NCI-H748 (cell line): ENCODE data around the gene NKD2.
A peak's percentile ranks its signal among the peaks of the same experiment; 100 is the strongest.

Experiments
- DNase-seq: peaks from one replicate; lab custom pipeline; 2025; ENCODE audit not compliant: unreplicated experiment; lab: John Stamatoyannopoulos, UW

The NKD2 gene

DNA sequence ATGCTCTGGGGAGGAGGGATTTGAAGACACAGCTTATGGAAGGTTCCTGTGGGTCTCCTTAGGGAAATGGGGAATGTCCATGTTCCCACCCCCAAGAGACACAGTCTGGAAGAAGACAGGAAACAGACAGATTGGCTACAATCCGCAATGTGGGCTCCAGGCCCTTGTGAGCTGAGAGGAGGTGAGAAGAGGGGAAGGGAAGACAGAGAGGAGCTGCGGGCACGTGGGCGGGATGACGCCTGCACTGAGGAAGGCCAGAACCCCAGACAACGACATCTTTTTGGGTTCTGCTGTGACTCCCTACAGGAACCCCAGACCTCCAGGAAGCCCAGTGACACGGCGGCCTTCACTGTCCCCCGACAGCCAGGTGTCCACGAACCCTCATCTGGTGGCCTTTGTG, 29.9 kb upstream of the NKD2 start:
- no peak for DNase-seq

GRCh38 chr5:979100-979817, 29.3 kb upstream of the NKD2 start:
- no peak for DNase-seq

DNA sequence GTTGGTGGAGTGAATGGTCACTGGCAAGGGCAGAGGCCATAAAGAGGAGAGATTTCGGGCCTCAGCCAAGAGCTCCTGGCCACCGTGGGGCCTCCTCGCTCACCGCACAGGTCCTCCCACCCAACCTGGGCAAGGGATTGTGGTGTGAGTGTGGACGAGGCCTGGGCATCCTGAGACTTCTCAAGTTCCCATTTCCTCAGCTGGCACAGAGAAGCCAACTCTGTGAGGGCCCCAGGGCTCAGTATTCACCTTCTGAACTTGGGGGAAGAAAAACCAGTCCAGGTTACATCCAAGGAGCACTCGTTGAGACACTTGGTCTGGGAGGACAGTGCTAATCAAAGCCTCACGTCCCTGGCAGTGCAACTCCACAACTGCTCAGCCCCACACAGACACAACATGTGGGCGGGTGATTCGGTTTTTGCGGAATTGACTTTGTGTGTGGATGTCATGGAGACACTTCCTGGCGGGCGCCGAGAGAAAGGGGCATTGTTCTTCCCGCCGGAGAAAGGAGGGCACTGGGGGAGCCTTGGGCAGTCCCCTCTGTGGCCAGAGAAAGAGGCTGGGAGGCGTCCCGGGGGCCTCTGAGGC, 28.5 kb upstream of the NKD2 start:
- DNase-seq = peak; percentile 98

DNA sequence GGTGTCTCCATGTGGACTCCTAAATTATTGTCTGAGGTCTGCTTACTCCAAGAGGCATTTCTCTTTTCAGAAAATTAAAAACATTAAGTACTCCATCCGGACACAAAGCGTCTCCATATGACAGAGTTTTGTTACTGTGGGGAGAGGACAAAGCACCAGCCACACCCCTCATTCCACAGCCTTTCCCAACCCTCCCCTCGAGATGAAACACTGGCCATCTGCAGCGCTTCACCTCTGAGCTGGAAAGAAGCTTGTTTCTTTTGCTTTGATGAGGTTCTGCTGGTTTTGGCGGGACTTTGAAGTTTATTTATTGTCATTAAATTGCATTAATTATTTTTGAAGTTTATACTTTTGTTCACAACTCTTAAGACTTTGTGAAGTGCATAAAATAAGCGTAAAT, 27.6 kb upstream of the NKD2 start:
- peak; percentile 96 for DNase-seq

- DNase-seq = peak; percentile 32
Measured at GRCh38 chr5:981456-981855, 27.1 kb upstream of the NKD2 start.

- no peak for DNase-seq
Measured at GRCh38 chr5:982377-983237, 26.0 kb upstream of the NKD2 start.

DNA sequence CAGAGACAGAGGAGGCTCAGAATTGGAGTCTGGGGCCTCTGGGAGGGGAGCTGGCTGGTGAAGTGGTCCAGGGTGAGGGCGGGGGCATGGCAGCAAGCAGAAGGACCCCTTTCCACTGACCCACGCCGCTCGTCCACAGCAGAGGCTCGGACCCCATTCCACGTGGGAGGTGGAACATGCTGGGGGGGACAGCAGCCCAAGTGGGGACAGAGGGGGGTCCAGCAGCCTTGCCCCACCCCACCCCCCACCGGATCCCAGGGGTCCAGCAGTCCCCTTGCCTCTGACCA, 25.4 kb upstream of the NKD2 start:
- no peak for DNase-seq

- DNase-seq = no peak
Measured at GRCh38 chr5:983568-983967, 25.0 kb upstream of the NKD2 start.

- DNase-seq = no peak
Measured at GRCh38 chr5:984774-985173, 23.8 kb upstream of the NKD2 start.

DNA sequence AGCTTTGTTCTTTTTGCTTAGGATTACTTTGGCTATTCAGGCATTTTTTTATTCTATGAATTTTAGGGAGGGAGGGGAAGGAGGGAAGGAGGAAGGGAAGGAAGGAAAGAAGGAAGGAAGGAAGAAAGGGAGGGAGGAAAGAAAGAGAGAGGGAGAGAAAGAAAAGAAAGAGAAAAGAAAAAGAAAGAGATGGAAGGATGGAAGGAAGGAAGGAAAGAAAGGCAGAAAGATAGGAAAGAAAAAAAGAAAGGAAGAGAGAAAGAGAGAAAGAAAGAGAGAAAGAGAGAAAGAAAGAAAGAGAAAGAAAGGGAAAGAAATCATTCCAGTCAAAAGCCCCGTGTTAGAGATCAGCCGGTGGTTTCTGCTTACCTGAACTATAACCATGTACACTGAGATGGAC, 20.8 kb upstream of the NKD2 start:
- DNase-seq = no peak

DNA sequence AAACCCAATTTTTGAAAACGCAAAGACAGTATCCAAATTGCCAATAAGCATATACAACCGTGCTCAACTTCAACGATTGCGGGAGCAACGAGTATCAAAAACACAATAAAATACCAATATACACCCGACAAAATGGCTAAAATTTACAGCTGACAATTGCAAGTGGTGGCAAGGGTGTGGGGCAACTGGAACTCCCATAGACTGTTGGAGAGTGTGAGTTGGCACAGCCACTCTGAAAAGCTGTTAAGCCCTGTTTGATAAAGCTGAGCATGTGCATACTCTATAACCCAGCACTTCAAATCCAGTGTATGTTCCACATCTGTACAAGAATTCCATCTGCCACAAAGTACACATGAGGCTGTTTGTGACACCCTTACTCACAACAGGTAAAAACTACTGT, 20.3 kb upstream of the NKD2 start:
- no peak for DNase-seq

DNA sequence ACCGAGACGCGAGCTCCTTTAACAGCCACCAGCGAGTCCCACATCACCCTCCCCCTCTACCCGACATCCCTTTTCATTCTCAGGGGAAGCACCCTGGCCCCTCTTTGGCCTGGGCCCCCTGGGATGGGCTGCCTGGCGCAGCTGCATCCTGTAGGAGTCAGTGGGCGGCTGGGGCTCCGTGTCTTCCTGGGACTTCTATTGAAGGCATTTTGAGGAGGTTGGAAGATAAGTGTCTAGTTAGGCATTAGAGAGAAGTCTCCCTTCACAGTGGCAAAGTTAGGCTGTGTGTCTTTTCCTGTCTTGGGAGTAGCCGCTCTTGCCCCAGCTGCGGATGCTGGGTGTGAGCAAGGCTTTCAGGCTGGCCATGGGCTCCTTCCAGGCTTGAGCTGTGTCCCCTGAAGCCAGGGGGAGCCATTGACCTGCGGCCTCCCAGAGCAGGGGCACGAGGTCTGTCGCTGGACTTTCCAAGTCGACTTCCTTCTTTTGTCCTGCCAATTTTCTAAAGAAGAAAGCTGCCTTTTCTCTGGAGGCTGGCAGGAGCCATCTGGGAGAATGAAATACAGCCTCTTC, 18.6 kb upstream of the NKD2 start:
- no peak for DNase-seq

DNA sequence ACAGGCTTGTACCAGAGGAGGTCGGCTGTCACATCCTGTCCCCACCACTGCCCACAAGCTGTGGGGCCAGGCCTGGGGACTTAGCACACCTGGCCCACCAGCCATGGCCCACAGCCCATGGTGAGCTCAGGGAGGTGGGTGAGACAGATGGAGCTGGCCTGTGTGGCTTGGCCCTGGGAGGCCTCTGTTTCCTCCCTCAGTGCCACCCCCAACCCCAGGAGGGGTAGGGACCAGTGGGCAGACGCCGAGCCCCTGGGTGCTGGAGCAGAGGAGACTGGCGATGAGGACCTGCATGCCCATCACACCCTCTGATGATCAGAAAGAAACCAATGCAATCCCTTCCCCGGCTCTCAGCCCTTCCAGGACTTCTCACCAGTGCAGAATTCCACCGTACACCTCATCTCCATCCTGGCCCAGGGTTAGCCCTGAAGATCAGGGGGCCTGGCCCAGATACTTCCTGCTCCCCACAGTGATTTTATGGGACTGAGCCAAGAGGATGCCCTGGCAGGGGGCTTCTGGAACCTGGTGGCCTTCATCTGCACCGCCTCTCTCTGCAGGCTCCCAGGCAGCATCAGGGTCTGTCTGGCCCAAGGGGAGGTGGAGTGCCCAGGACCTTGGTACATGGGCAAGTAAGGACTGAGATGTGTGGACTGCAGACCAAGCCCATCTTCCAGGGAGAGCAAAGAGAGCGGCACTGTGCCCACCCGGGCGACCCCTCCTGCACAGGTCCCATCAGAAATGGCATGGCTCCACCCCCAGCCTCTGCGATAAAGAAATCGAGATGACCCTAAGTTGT, 16.9 kb upstream of the NKD2 start:
- no peak for DNase-seq

DNA sequence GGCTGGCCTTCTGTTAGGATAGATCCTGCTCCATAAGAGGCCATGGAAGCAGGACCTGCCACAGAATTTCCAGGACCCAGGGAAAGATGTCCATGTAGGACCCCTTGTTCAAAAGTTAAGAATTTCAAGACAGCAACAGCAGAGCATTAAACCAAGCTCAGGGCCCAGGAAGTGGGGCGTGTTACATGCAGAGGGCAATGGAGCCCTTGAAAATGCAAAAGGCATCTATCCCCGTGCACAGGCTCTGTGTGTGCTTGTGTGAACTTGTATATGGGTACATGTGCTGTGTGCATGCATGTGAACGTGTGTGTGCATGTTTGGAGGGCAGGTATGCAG, 14.4 kb upstream of the NKD2 start:
- DNase-seq = no peak

- no peak for DNase-seq
Measured at GRCh38 chr5:994821-995220, 13.8 kb upstream of the NKD2 start.

- no peak for DNase-seq
Measured at GRCh38 chr5:995318-995717, 13.3 kb upstream of the NKD2 start.

DNA sequence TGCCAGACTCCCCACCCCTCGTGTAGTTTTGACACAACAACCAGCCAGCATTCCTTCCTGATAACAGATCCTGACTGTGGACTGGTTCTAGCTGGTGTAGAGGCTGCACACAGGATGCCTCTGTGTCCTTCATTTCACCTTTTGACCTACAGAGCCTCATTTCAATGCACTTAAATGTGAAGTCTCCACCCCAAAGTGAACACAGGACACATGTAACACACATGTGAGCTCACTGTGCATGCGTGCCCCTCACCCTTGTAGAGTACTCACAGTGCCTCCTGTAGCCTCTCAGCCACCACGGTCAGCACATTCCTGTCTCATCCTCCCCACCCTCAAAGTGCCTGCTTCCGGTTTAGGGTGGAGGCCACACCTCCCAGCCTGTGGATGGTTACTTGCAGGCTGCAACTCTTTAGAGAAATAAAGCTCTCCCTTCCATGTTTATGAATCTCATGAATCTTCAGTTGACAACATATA, 11.6 kb upstream of the NKD2 start:
- DNase-seq = peak; percentile 66

- no peak for DNase-seq
Measured at GRCh38 chr5:997711-998110, 10.9 kb upstream of the NKD2 start.

GRCh38 chr5:998246-999031, 10.2 kb upstream of the NKD2 start:
- no peak for DNase-seq

DNA sequence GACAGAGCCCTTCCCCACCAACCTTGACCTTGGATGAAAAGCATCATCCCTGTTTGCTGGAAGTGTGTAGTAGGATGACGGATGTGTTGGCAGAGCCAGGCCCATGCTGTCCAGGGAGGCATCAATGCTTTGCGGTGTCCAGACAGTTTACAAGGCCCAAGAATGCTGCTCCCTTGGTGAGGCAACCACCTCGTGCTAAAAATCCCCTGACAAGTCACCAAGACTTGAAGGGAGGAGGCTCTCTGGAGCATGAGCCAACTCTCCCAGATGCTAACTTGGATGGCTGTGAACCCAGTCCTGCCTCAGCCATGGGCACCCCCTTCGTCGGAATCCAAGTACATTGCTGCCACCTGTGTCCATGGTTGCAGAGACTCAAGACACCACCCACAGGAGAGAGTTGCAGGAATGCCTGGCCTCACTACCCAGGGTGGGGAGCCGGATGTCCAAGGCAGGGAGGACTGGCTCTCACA, 9.5 kb upstream of the NKD2 start:
- DNase-seq = no peak
